GM21381 (cell line): Measurements from ENCODE around the gene RLF.
"Not testable (repeated sequence)": the region's sequence is repeated elsewhere in the genome, so short reads cannot be mapped to it uniquely, and the experiment has no call there.

ENCODE experiments used
- ATAC-seq: cut with Tn5 transposase; IDR thresholded peaks from one replicate; pipeline ENCODE4 v1.9.1; 2021; ENCODE audit warnings: mild to moderate bottlenecking, moderate library complexity; ENCODE audit not compliant: unreplicated experiment

The RLF gene

DNA sequence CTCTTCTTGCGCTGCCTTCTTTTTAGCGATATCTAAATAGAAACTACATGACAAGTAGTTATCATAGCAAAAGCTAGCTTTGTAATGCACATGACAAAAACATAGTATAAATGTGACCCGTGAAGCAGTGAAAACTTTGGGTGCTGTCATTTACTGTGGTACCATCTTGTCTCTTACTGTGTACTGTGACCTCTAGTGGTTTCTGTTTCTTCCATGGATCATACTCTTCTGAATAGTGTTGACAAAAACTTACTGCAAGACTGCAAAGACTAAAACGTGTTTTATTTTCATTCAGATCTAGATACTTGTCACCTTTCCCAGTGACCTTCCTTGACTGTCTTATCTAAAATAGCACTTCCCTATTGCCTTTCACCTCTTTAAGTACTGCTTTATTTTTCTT is 6.1 kb downstream of the RLF start:
- ATAC-seq = no peak

DNA sequence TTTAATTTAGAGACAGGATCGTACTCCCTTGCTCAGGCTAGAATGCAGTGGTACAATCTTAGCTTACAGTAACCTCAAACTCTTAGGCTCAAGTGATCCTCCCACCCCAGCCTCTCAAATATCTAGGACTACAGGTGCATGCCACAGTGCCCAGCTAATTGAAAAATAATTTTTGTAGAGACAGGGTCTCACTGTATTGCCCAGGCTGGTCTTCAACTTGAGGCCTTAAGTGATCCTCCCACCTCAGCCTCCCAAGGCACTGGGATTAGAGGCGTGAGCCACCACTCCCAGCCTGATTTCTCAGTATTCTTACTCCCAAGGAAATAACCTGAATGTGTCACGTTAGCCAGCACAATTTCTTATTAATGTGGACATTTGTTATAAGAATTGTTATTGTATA is 9.8 kb downstream of the RLF start:
- ATAC-seq = no peak

DNA sequence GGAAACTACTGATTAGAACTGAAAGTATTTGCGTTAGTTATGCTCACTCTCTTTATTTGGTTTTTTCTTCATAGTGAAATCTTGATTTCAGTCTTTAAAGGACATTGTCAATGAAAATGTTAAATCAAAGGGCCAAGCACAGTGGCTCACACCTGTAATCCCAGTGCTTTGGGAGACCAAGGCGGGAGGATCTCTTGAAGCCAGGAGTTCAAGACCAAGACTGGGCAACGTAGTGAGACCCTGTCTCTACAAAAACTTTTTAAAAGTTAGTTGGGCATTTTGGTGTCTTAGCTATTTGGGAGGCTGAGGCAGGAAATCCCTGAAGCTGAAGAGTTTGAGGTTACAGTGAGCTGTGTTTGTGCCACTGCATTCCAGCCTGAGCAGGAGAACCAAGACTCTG is 13.6 kb downstream of the RLF start:
- ATAC-seq = no peak

DNA sequence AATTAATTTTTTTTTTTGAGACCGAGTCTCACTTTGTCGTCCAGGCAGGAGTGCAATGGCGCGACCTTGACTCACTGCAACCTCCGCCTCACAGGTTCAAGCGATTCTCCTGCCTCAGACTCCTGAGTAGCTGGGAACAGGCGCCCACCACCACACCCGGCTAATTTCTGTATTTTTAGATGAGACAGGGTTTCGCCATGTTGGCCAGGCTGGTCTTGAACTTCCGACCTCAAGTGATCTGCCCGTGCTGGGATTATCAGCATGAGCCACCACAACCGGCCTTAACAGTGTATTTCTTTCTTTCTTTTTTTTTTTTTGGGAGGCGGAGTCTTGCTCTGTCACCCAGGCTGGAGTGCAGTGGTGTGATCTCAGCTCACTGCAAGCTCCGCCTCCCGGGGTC is 15.8 kb downstream of the RLF start:
- not testable (repeated sequence) for ATAC-seq

DNA sequence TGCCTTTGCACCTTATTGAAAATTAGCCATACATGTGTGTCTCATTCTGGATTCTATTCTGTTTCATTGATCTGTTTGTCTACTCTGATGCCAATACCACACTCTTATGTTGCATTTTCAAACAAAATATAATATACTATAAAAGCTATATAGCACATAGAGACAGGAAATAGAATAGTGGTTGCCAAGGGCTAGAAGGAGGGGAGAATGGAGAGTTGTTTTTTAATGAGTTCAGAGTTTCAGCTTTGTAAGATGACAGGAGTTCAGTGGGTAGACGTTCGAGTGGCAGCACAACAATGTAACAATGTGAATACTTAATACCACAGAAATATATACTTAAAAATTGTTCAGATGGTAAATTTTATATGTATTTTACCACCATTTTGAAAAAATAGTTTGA is 17.0 kb downstream of the RLF start:
- ATAC-seq = no peak

DNA sequence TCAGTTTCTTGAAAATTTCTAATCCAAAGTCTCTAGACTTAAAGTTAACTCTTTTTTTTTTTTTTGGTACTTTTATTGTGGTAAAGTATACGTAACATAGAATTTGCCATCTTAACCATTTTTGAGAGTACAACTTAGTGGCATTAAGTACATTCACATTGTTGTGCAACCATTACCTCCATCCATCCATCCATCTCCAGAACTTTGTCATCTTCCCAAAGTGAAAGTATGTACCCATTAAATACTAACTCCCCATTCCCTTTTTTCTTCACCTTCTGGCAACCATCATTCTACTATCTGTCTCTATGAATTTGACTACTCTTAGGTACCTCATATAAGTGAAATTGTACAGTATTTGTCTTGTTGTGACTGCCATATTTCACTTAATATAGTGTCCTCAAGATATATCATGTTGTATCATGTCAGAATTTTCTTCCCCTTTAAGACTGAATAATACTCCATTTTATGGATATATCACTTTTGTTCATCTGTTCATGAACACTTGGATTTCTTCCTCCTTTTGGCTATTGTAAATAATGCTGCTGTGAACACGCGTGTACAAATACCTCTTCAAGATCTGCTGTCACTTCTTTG is 18.4 kb downstream of the RLF start:
- ATAC-seq = no peak

DNA sequence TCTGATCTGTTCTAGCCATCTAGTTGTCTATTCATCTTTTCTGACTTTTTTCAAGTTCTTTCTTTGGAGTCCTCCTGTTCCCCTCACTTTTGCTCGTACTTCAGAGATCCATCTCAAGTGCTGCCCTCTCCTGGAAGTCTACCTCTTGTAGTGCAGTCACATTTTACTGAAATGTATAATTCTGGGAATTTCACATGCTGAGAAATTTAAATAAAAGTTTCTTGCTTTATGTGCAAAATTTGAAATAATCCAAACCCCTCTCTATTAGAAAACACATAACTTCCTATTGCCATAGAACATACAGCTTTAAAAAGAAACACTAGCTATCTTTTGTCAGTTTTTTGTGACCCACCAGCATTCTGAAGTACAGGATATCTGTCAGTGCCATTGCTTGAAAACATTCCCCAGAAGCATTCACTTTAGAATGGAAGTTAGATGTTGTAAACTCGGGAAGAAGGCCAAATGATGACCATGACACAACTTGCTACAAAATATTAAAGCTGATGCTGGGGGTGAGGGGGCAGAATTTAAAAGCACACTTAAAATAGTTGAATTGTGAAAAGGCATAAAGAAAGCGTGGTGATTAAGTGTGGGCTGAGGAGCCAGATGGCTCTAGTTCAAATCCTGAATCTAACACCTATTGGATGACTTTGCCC is 22.0 kb downstream of the RLF start:
- ATAC-seq = no peak

DNA sequence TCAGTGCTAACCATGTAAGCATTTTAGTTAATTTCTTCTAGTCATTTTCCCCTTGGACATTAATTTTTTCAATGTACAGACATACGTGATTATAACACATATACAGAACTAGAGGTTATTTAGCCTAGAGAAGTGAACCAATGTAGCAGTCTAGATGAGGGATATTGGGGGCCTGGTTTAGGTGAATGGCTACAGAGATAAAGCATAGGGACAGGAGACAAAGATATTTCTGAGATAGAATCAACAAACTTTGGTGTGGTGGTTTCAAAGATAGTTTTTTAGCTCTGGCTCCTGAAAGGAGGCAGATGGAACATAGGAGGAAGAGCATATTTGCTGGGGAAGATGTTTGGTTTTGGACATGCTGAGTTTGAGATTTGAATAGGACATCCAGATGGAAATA is 23.0 kb downstream of the RLF start:
- no peak for ATAC-seq

DNA sequence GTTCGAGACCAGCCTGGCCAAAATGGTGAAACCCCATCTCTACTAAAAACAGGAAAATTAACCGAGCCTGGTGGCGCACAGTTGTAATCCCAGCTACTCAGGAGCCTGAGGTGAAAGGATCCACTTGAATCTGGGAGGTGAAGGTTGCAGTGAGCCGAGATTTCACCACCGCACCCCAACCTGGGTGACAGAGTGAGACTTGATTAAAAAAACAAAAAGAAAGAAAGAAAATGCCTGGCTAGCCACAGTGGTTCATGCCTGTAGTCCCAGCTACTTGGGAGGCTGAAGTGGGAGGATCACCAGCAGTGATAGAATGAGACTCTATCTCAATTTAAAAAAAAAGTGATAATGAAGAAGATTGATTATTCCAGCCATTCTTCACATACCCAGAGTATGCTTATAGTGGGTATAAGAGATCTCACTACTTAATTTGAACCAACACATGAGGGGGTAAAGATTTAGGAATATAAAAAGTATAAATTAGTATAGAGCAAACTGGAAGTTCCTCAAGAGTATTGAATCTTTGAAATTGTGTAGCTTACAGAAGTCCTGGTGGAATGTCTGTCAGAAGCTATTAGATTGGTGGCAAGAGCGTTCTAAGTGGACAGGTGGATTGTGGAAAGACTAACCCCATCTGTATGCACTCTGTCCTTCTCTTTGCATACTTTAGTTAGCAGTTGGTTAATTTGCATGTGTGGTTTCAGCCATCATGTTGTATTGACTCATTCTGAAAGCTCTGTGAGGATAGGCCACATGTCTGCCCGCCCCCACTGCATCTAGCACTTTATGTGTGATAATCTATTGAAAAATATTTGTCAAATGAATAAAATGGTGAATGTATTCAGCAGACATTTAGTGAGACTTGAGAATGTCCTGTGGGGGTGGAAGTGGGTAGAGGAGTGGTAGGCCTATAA is 25.0 kb downstream of the RLF start:
- ATAC-seq = peak; percentile 94

DNA sequence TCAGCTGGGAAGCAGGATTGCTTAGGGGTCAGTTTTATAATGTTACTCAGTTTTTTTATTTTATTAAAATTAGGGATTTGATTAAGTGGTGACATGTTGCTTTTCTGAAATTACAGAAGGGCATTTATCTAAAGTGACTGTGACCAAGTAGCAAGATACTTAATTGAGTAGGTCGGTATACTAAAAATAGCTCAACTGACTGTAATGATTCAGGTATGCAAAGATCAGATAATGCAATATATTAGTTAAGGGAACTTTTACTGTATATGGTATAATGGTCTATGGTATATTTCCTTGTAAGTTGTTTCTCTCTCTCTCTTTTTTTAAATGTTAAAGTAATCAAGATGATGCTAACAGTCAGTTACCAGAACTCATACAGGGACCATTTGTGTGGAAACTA is 26.2 kb downstream of the RLF start:
- no peak for ATAC-seq

DNA sequence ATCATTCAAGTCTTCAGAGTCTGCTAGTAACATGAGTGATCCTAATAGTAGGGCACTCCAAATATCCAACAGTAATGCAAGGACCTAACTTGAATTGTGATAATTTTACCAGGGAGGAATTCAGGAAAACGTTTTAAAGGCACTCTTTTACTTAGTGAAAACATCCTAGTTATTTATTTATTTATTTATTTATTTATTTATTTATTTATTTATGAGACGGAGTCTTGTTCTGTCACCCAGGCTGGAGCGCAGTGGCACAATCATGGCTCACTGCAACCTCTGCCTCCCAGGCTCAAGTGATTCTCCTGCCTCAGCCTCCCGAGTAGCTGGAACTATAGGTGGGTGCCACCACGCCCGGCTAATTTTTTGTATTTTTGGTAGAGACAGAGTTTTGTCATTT is 33.5 kb downstream of the RLF start:
- ATAC-seq = not testable (repeated sequence)

DNA sequence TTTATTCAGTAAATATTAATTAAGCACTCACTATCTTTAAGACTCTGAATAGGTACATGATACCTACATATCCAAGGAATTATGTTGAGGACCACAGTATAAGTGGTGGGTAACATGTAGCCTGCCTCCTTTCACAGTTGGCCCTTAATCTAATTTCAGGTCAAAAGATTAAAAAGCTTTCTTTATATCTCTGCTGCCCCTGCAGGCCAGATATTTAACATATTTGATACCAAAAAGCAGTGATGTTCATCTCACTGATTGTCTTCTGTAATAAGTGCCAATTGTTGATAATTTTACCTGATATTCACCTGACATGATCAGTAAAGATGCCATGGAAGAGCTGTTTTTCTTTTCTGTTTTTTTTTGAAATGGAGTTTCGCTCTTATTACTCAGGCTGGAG is 36.5 kb downstream of the RLF start:
- no peak for ATAC-seq

DNA sequence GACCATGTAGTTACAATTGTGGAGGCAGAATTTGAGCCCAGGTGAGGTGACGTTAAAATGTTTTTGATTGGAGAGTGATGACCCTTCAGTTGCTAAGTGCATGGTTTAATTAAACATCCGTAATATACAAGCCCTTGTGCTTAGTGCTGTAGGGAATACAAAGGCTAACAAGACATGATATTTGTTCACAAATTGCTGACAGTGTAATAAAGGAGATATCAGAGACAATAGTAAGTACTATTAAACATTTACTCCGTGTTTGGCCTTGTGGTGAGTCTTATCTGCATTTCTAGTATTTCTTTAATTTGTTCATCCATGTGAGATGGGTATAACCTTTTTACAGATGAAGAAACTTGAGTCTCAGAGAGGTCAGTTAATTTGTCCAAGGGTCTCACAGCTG is 37.9 kb downstream of the RLF start:
- no peak for ATAC-seq

DNA sequence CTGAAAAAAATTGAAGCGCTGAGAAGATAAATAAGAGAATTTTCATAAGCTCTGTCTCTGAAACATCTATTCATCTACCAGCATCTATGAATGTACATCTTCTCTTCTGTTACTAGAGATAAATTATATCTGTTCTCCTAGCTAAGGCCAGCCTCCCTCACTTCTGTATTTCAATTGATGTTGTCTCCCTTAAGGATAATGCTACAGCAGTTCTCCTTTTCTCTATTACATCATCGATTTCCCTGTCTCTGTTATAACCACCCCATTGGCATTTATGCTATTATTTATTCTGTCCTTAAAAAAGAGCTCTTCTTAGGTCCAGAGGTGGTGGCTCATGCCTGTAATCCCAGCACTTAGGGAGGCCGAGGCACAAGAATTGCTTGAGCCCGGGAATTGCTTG is 43.7 kb downstream of the RLF start:
- no peak for ATAC-seq

DNA sequence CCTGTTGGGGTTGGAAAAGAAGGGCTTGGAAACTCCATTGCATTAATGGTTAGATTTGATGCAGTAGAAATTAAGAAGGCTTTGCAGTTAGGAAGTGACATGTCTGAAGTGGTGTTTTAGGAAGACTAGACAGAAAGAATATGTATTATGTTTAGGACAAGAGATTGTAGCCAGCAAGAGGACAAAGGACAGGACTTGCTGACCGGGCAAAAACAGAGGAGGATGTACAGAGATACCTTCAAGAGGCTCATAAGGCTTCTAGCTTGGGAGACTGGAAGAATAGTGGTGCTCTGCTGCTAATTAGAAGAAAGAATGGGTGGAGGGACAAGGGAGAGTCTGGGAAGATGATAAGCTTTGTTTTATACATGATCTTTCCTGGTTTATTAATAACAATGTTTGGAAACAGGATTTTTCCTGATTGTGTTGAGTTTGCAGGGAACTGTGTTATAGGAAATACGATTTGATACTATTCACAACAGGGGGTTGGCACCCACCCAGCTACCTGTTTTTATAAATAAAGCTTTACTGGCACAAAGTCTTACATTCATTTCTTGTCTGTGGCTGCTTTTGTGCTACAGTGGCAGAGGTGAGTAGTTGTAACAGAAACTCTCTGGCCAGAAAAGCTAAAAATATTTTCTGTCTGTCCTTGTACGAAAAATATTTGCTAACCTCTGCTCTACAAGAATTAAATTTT is 49.5 kb downstream of the RLF start:
- no peak for ATAC-seq

DNA sequence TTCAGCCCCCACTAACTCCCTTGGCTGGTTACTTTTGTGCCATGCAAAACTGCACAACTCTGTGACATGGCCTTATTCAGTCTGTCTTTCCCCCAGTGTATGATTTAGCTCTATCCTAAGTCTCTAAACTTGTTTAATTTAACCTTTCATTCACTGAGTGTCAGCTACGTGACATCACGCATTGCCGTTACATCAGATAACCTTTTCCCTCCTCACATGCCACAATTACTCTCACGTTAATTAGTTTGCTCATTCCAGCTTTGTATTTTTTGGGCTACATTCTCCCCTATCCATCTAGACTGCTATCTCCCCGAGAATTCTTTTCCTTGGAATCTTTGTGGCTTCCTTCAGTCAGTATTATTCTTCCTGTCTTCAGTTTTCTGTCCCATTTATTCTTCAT is 57.1 kb downstream of the RLF start:
- no peak for ATAC-seq

DNA sequence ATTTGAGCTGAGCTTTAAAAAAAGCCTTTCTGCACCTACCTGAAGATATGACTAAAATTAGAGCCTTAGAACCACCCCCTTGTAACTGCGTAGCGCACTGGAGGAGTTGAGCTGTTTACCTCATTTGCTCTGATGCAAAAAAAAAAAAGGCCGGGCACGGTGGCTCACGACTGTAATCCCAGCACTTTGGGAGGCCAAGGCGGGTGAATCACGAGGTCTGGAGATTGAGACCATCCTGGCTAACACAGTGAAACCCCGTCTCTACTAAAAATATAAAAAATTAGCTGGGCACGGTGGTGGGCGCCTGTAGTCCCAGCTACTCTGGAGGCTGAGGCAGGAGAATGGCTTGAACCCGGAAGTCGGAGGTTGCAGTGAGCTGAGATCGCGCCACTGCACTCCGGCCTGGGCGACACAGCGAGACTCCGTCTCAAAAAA is 60.3 kb downstream of the RLF start:
- not testable (repeated sequence) for ATAC-seq

DNA sequence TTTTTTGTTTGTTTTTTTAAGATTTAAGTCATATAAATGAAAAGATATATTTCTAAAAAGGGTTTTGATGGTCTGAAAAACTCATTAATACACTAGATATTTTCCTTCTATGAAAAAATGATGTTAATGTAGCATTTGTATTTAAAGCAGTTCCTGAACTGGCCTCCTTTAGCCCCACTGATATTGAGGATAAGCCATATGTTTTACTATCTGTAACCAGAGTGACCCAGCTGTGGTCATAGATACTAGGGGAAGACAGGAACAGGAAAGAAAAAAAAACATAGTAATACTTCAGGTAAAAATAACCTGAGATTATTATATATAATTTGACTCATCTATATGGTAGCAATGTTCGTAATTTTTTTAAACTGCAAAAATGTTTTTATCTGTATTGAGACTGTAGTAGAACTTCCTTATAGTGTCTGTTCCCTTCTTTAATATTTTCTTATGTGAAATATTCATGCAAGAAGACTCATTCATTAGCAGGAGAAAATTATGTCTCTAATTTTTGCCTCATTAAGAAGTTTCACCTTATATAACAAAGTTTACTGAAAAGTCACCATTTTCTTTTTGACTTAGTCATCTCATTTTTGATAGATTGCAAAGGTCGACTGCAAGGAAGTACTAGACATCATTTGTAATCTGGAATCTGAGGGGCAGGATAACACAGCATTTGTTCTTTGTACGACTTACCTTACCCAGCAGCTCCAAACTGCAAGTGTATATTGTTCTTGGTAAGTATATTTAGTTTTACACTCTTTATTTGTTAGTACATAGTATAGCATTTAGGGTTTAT is 61.0 kb downstream of the RLF start:
- no peak for ATAC-seq

DNA sequence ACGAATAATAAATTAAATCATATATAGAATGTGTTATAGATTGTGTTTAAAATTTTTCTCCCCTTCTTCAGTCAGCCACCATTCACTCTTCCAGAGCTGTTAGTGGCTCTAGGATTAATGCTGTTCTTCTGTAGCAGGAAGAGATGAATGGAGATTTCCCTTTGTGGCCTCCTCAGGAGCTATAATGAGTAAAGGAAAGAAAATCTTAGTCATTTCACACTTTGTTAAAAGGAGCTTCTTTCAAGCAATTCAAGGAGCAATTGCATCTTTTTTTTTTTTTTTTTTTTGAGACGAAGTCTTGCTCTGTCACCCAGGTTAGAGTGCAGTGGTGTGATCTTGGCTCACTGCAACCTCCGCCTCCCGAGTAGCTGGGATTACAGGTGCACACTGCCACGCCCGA is 62.9 kb downstream of the RLF start:
- no peak for ATAC-seq

DNA sequence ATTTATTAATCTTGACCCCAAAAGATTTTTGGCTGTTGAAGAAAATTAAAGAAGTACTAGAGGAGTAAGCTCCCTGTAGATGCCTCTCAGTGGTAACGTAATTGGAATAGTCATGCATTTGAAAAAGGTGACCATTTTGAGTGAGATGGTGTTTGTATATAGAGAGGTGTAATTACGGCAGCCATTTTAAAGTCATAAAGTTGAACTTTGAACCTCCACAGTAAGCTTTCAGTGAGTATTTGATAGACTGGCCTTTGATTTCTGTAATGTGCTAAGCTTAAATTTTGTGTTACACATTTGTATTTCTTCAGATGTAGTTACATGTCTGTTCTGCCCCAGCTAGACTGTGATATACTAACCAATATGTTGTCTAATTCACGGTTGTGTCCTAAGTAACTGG is 65.0 kb downstream of the RLF start:
- ATAC-seq = no peak

DNA sequence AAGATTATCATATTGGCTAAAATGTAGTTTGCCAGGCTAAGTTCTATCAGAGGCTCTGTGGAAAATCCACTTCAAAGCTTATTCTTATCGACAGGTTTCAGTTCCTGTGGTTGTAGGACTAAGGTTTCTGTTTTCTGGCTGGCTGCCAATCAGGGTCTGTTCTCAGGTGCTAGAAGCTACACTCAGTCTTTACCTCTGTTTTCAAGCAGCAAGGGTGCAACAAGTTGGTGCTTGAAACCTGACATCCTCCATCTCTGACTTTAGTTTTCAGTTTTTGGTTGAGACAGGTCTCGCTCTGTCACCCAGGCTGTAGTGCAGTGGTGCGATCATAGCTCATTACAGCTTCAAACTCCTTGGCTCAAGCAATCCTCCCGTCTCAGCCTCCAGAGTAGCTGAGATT is 71.3 kb downstream of the RLF start:
- ATAC-seq = peak; percentile 96
